Ishikawa (cell line): ENCODE data around the gene VEGFD.

Experiments
- CEBPB ChIP-seq: IDR thresholded peaks from 2 replicates; pipeline ENCODE4 v1.6.1; 2012
- EP300 ChIP-seq: IDR thresholded peaks from 2 replicates; pipeline ENCODE4 v1.6.1; 2012; ENCODE audit warnings: borderline replicate concordance
- RAD21 ChIP-seq: IDR thresholded peaks from 2 replicates; pipeline ENCODE4 v1.6.1; 2012; ENCODE audit warnings: low read depth
- TAF1 ChIP-seq: IDR thresholded peaks from 2 replicates; pipeline ENCODE4 v1.6.1; 2012; ENCODE audit warnings: low read depth, mild to moderate bottlenecking

DNA sequence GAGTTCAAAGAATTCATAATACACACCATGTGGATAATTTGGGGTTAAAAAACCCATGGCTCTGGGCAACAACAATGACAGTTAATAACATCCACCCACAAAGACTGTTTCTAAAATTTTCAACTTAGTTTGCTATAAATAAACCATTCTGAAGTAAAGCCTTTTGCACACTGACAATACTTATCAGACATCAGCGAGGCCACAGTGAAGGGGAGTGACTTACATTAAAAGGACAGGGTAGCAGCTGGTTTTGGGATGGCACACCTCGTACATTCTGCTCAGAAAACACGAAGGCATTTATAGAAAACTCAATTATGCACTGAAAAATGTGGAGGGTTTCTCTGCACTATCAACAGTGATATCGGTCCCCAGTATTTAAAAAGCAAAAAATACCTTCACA is 63.9 kb downstream of the VEGFD start:
- no peak for TF ChIP-seq RAD21
- TF ChIP-seq CEBPB = no peak
- TF ChIP-seq EP300 = no peak
- no peak for TF ChIP-seq TAF1
